ENCODE results near the gene DPH5. TPM values are rescaled to one million over a fixed set of nuclear protein-coding genes. Genes with fewer than 3 reads are reported as not detected.

DPH5 gene
- total and polyA plus RNA-seq, 12 donors = 21.7 to 59.1 (median 42.0) TPM

- no peak overlapping the region for H3K27ac ChIP-seq
- 64 to 88% (median 85%) methylated on average over 2 of the region's 2 CpGs for WGBS, 4 donors
- DNase-seq = no peak
- no peaks in the 10 kb centered on the region for H3K9me3 ChIP-seq (replicated peaks in 1 of 3)
- intact Hi-C loops (cut with DNase I) = no loop called here
- H3K36me3 ChIP-seq (replicated peaks in 1 of 2) = peaks cover 0 to 11% of the 10 kb centered on the region in 2 donors
- TF ChIP-seq, protein P1, sequence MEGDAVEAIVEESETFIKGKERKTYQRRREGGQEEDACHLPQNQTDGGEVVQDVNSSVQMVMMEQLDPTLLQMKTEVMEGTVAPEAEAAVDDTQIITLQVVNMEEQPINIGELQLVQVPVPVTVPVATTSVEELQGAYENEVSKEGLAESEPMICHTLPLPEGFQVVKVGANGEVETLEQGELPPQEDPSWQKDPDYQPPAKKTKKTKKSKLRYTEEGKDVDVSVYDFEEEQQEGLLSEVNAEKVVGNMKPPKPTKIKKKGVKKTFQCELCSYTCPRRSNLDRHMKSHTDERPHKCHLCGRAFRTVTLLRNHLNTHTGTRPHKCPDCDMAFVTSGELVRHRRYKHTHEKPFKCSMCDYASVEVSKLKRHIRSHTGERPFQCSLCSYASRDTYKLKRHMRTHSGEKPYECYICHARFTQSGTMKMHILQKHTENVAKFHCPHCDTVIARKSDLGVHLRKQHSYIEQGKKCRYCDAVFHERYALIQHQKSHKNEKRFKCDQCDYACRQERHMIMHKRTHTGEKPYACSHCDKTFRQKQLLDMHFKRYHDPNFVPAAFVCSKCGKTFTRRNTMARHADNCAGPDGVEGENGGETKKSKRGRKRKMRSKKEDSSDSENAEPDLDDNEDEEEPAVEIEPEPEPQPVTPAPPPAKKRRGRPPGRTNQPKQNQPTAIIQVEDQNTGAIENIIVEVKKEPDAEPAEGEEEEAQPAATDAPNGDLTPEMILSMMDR (IDR thresholded peaks at IDR 0.05) = no peak
- no peak for TF ChIP-seq POLR2A (IDR thresholded peaks at IDR 0.05)
- no peak overlapping the region for H3K4me3 ChIP-seq
- H3K27me3 ChIP-seq = no peaks in the 10 kb centered on the region
- no peaks in the 10 kb centered on the region for H3K4me1 ChIP-seq (replicated peaks in 1 of 2)
Measured at GRCh38 chr1:100969327-100969726, 56.3 kb downstream of the DPH5 start.

DNA sequence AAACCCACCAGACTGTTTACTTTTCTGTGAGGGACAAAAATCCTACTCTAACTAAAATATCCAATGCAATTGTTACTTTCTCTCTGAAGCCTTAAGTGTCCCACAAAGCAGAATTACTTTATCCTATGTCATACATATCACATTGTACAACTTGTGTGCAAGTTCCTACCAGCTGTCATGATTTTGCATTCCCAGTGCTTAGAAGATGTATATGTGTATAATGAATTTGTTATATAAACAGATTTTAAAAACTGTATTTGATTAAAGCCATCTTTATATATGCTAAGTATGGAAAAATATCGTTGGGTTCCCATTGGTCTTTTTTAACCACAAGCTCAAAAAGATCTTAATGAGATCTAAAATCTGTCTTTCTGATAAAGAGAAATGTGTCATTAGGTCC lies 57.0 kb downstream of the DPH5 start:
- DNase-seq = no peak
- intact Hi-C loops (cut with DNase I) = no loop called here

DNA sequence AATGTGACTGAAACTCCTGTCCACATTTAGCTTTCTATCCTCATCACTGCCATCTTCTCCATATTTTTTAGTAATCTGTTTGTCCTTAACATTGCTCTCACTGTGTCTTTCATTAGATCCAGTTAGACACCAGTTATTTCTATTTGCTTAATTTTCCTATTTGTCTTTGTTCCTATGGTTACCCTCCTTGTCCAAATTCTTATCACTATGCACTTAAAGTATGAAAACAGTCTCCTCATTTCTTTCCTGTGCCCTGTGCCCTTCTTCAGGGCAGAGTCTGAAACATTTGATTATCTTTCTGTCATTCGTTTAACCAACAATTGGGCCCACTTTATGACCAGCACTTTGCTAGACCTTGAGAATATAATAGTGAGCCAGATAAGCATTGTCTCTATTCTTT lies 65.5 kb downstream of the DPH5 start:
- TF ChIP-seq, protein P1 (IDR thresholded peaks at IDR 0.05) = no peak
- no peak for TF ChIP-seq POLR2A (IDR thresholded peaks at IDR 0.05)
- 65 to 84% (median 77%) methylated on average over 1 of the region's 1 CpG for WGBS, 4 donors
- no peak for DNase-seq
- Histone ChIP-seq H3K36me3 (replicated peaks in 1 of 2) (no peaks in the 10 kb centered on the region), H3K4me3 (no peak overlapping the region), H3K4me1 (replicated peaks in 1 of 2) (peaks cover 0 to 7% of the 10 kb centered on the region in 2 donors), H3K9me3 (replicated peaks in 1 of 3) (no peaks in the 10 kb centered on the region), H3K27me3 (no peaks in the 10 kb centered on the region), H3K27ac (no peak overlapping the region)
- intact Hi-C loops (cut with DNase I) = no loop called here

More for the DNA sequence above, 57.0 kb downstream of the DPH5 start:
- no peaks in the 10 kb centered on the region for H3K27me3 ChIP-seq
- WGBS, 4 donors = 82 to 90% (median 84%) methylated on average over 1 of the region's 1 CpG
- H3K4me1 ChIP-seq (replicated peaks in 1 of 2) = no peaks in the 10 kb centered on the region
- peaks cover 0 to 11% of the 10 kb centered on the region in 2 donors for H3K36me3 ChIP-seq (replicated peaks in 1 of 2)
- H3K27ac ChIP-seq = no peak overlapping the region
- H3K9me3 ChIP-seq (replicated peaks in 1 of 3) = no peaks in the 10 kb centered on the region
- TF ChIP-seq POLR2A (IDR thresholded peaks at IDR 0.05) = no peak
- TF ChIP-seq, protein P1 (IDR thresholded peaks at IDR 0.05) = no peak
- H3K4me3 ChIP-seq = no peak overlapping the region

GRCh38 chr1:100959502-100960060 lies 66.0 kb downstream of the DPH5 start:
- no peaks in the 10 kb centered on the region for H3K27me3 ChIP-seq
- H3K36me3 ChIP-seq (replicated peaks in 1 of 2) = no peaks in the 10 kb centered on the region
- H3K9me3 ChIP-seq (replicated peaks in 1 of 3) = no peaks in the 10 kb centered on the region
- no peak overlapping the region for H3K4me3 ChIP-seq
- intact Hi-C loops (cut with DNase I) = no loop called here
- H3K27ac ChIP-seq = no peak overlapping the region
- no peak for TF ChIP-seq POLR2A (IDR thresholded peaks at IDR 0.05)
- TF ChIP-seq, protein P1 (IDR thresholded peaks at IDR 0.05) = no peak
- 91 to 95% (median 92%) methylated on average over 5 of the region's 5 CpGs for WGBS, 4 donors
- peaks cover 0 to 7% of the 10 kb centered on the region in 2 donors for H3K4me1 ChIP-seq (replicated peaks in 1 of 2)
- DNase-seq = no peak
